Brain pericyte (primary cell): Measurements from ENCODE around the gene CR1L.
"Not testable (repeated sequence)": the region's sequence is repeated elsewhere in the genome, so short reads cannot be mapped to it uniquely, and the experiment has no call there.

Experiments used
- DNase-seq: peaks from one replicate; pipeline ENCODE4 v3.0.0-alpha.2; 2012; ENCODE audit warnings: low read depth, low spot score

CR1L gene

GRCh38 chr1:207646171-207646570 lies 1.2 kb downstream of the CR1L start:
- no peak for DNase-seq

GRCh38 chr1:207646944-207647579 lies 2.1 kb downstream of the CR1L start:
- no peak for DNase-seq

DNA sequence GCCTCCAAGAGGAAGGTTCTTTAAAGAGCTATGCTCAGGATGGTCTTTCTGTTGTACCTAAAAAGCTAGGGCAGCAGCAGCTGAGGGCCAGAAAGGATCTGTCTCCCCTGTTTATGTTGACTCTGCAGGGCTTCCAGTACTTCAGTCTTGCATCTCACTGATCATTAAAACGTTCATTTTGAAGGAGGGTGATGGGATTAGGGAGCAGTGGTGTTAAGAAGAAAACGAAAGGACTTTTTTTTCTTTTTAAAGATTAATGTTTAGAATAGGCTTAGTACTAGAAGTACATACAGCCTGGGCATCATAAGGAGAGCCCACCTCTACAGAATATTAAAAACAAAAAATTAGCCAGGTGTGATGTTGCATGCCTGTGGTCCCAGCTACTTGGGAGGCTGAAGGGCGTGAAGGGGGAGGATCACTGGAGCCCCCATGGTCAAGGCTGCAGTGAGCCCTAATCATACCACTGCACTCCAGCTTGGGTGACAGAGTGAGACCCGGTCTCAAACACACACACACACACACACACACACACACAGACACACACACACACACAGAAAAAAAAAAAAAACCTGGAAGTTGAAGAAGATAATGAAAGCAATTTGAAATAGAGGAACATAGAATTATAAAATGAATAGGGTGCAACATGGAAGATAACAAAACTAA lies 2.9 kb downstream of the CR1L start:
- no peak for DNase-seq

DNA sequence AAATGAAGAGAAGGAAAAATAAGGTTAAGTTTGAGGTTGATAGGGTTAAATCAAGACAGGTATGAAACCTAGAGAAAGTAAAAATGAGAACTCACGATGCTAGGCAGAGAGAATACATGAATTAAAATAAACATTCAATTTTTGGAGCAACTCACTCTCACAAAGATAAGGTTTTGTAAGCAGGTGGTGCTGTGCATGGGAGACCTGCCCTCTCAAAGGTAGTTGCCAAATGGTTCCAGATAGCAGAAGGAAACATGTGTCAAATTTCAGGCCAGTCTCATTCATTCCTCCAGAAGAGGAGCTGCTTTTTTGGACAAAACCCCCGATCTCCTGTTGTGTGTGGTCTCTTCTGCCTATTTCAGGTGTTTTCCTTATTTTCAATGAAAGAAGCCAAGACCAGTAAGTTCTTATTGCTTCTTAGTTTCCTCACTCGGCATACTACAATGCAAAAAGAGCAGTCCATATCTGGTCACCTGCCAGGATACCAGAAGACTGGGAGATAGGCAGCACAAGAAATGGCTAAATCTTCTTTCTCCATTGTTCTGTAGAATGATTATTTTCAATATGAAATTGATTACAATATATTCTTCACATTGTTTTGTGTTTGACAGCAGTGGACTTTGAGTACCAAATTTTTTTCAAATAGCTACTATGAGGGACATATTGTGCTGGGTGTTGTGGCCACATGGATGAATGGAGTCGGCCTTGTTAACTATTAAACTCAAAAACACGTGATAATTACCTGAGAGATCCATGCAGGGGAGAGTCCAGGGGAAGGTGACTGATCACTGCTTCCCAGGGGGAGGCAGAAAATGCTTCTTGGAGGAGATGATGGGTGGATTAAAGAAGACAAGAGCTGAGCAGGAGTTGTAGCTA lies 3.6 kb downstream of the CR1L start:
- no peak for DNase-seq

GRCh38 chr1:207649210-207649753 lies 4.3 kb downstream of the CR1L start:
- no peak for DNase-seq

GRCh38 chr1:207649865-207650580 lies 5.1 kb downstream of the CR1L start:
- no peak for DNase-seq

- no peak for DNase-seq
Observed at GRCh38 chr1:207651583-207651982, 6.7 kb downstream of the CR1L start.

DNA sequence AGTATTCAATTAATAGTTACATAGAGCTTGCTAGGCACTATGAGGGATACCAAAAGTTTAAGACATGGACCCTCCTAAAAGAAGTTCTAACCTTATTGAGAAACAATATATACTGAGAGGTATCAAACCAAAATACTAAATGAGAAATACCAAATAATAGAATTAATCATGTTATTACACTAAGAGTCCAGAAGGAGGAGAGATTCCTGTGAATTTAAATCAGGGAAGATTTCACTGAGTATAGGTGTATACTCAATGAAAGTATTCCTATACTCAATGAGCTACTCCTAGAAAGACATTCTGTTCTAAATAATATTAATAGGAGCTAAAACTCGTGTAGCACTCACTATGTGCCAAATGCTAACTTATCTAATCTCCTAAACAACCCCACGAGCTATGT lies 9.4 kb downstream of the CR1L start:
- no peak for DNase-seq

DNA sequence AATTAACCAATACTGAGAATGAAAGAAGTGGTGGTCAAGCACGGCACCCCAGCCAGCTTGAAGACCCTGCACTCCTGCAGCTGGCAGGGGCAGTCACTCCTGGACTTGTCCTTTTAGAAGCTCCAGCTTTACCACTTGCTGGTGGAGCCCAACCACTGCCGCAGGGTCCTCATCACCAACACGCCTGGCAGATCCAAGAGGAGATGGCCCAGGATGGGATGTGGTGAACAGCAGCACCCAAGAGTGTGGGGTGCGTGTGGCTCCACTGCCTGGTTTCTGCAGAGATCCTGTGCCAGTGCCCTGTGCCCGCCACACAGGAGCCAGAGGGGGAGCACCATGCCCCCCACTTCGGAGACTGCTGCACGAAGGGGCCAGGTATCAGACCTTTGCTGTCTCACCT lies 13.5 kb downstream of the CR1L start:
- no peak for DNase-seq

GRCh38 chr1:207658904-207659485 lies 14.1 kb downstream of the CR1L start:
- DNase-seq: no peak

DNA sequence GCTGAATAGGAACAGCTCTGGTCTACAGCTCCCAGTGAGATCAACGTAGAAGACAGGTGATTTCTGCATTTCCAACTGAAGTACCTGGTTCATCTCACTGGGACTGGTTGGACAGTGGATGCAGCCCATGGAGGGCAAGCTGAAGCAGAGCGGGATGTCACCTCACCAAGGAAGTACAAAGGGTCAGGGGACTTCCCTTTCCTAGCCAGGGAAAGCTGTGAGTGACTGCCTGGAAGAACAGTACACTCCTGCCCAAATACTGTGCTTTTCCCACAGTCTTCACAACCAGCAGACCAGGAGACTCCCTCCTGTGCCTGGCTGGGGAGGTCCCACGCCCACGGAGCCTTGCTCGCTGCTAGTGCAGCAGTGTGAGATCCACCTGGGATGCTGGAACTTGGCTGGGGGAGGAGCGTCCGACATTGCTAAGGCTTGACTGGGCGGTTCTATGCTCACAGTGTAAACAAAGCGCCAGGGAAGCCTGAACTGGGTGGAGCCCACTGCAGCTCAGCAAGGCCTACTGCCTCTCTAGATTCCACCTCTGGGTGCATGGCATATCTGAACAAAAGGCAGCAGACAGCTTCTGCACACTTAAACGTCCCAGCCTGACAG lies 14.7 kb downstream of the CR1L start:
- no peak for DNase-seq

DNA sequence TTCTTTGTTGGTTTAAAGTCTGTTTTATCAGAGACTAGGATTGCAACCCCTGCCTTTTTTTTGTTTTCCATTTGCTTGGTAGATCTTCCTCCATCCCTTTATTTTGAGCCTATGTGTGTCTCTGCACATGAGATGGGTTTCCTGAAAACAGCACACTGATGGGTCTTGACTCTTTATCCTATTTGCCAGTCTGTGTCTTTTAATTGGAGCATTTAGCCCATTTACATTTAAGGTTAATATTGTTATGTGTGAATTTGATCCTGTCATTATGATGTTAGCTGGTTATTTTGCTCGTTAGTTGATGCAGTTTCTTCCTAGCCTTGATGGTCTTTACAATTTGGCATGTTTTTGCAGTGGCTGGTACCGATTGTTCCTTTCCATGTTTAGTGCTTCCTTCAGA lies 16.5 kb downstream of the CR1L start:
- DNase-seq: not testable (repeated sequence)

DNA sequence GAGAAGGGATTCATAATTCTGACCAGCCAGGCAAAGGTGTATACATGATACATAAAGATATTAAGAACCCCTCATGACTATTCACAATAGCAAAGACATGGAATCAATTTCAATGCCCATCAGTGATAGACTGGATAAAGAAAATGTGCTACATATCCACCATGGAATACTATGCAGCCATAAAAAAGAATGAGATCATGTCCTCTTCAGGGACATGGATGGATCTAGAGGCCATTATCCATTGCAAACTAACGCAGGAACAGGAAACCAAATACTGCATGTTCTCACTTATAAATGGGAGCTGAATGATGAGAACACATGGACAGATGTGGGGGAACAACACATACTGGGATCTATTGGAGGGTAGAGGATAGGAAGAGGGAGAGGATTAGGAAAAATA lies 21.4 kb downstream of the CR1L start:
- DNase-seq: no peak

DNA sequence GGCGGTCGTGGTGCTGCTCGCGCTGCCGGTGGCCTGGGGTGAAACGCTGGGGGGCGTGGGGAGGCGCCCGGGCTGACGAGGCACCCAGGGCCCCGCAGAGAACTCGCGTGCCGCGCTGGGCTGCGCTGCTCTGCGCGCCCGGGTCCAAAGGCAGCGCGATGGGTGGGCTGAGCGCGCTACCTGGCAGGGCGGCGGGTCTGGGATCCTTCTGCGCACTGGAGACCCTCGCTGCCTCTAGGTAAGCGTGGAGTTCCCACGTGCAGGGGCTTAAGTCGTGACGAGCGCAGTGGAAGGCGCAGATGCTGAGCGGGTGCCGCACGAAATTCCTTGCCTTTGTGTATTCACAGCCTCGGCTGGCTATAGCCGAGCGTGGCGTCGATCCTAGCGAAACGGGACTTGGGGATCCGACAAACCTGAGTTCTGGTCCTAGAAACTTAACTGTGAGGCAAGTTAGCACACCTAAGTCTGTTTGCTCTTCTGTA lies 24.6 kb downstream of the CR1L start:
- no peak for DNase-seq

- DNase-seq: no peak
Observed at GRCh38 chr1:207670192-207670591, 25.3 kb downstream of the CR1L start.

DNA sequence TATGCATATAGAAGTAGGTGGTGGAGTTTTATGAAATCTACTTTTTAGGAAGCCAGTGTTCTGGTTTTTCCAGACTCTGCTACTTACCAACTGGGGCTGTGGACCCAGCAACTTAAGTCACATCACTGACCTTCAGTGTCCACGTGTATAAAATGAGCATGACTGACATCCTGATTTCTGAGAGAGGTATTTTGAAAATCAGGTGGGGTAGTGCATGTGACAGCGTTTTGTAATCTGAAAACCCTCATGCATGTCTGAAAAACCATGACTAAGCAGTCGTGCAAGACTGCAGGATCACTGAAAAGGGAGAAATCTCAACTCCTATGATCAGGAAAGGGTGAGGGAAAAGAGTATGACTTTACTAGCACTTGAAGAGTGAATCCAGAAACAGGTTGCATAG lies 26.1 kb downstream of the CR1L start:
- no peak for DNase-seq

- DNase-seq: no peak
Observed at GRCh38 chr1:207672522-207673130, 27.7 kb downstream of the CR1L start.

DNA sequence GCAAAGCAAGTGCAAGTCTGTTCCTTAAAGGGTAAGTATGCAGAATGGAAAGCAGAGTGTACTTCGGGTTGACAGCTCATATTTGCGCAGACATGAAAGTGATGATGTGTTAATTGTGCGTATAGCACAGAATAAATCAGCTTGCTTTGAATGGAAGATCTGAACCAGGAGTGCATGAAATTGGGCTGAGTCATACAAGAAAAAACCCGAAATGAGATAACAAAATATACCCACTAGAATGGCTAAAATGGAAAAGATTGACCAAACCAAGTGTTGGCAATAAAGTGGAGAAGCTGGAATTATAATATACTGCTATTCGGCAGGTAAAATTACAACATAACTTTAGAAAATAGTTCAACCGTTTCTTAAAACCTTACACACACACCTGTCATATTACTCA lies 28.5 kb downstream of the CR1L start:
- no peak for DNase-seq

DNA sequence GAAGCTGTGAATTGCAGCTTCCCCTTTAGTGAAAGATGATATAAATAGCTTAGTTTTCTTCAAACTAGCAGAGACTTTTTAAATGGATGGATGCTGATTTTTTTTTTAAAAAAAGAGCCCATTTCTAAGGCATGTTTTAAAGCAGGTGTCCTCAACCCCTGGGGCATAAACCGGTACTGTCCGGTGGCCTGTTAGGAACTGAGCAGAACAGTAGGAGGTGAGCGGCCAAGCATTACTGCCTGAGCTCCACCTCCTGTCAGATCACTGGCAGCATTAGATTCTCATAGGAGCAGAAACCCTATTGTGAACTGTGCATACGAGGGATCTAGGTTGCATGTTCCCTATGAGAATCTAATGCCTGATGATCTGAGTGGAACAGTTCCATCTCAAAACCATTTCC lies 31.2 kb downstream of the CR1L start:
- no peak for DNase-seq
